Fibroblast of lung (primary cell): ENCODE data around the gene TBC1D22A. TPM values are rescaled to one million over a fixed set of nuclear protein-coding genes. Genes with fewer than 3 reads are reported as not detected.

Experiments used
- DNase-seq, 2 donors: peaks; one replicate each; pipeline versions ENCODE4 v3.0.0 to v3.0.0-alpha.2; 2010; ENCODE audit warnings: low read depth in 2 of 2
- H2AFZ ChIP-seq: 2 replicates; pipeline ENCODE4 v1.5.1; 2012; ENCODE audit warnings: low read length, control low read depth, inconsistent platforms
- H3K27ac ChIP-seq: 2 replicates; pipeline ENCODE4 v1.5.1; 2011; ENCODE audit warnings: low read length, control low read depth; ENCODE audit not compliant: insufficient read depth
- H3K27me3 ChIP-seq: 2 replicates; pipeline ENCODE4 v1.5.1; 2011; ENCODE audit warnings: mild to moderate bottlenecking, low read length; ENCODE audit not compliant: control insufficient read depth, insufficient read depth
- H3K36me3 ChIP-seq: 2 replicates; pipeline ENCODE4 v1.5.1; 2011; ENCODE audit warnings: low read length; ENCODE audit not compliant: control insufficient read depth, insufficient read depth
- H3K4me1 ChIP-seq: 2 replicates; pipeline ENCODE4 v1.5.1; 2011; ENCODE audit warnings: low read length; ENCODE audit not compliant: control insufficient read depth, insufficient read depth; ENCODE audit errors: extremely low read depth
- H3K4me2 ChIP-seq: 2 replicates; pipeline ENCODE4 v1.5.1; 2011; ENCODE audit warnings: low read length, control low read depth; ENCODE audit not compliant: insufficient read depth; ENCODE audit errors: extremely low read depth
- H3K4me3 ChIP-seq, 4 experiments: fragments of 200-600 bp in 1 of 4; sonication (generic) in 1 of 4; replicated peaks in 1 of 4; 2 replicates each; pipeline ENCODE4 v1.5.1; 2011 to 2016; ENCODE audit warnings: low read length in 4 of 4, low read depth in 3 of 4, mild to moderate bottlenecking in 3 of 4, control low read depth in 2 of 4, inconsistent platforms in 1 of 4, mixed read lengths in 1 of 4; ENCODE audit not compliant: insufficient read depth in 1 of 4; ENCODE audit errors: control extremely low read depth in 1 of 4
- H3K79me2 ChIP-seq: 2 replicates; pipeline ENCODE4 v1.5.1; 2012; ENCODE audit warnings: mild to moderate bottlenecking, low read length, inconsistent platforms; ENCODE audit not compliant: control insufficient read depth, insufficient read depth
- H3K9ac ChIP-seq: 2 replicates; pipeline ENCODE4 v1.5.1; 2011; ENCODE audit warnings: mild to moderate bottlenecking, low read length, control low read depth; ENCODE audit not compliant: insufficient read depth
- H3K9me3 ChIP-seq: 2 replicates; pipeline ENCODE4 v1.5.1; 2012; ENCODE audit warnings: low read depth, low read length; ENCODE audit not compliant: control insufficient read depth, insufficient read depth
- H4K20me1 ChIP-seq: 2 replicates; pipeline ENCODE4 v1.5.1; 2011; ENCODE audit warnings: low read length; ENCODE audit not compliant: control insufficient read depth, insufficient read depth; ENCODE audit errors: extremely low read depth
- CTCF ChIP-seq, 2 donors: IDR thresholded peaks in 1 of 2; conservative IDR thresholded peaks in 1 of 2; 1 replicate in 1 of 2; 2 replicates in 1 of 2; pipeline ENCODE4 v1.5.1; 2011 to 2012; ENCODE audit warnings: low read length in 2 of 2, control low read depth in 1 of 2, inconsistent platforms in 1 of 2, low read depth in 1 of 2, mild to moderate bottlenecking in 1 of 2
- EZH2 ChIP-seq: IDR thresholded peaks from 2 replicates; pipeline ENCODE4 v1.5.1; 2012; ENCODE audit warnings: low read length, control low read depth, mild to moderate bottlenecking; ENCODE audit errors: missing control alignments
- polyA plus RNA-seq, 2 donors: library from polyadenylated mRNA; depleted of rRNA in 1 of 2; stranded (reverse) in 1 of 2; unstranded in 1 of 2; fragments of >200 nt; gene quantifications; 2 replicates each; pipeline ENCODE4 v1.2.1, GENCODE V29; 2011 to 2012; ENCODE audit warnings: missing spikeins in 1 of 2
- total RNA-seq: library from RNA; depleted of rRNA; stranded (reverse); fragments of >200 nt; gene quantifications from 2 replicates; pipeline ENCODE4 v1.2.1, GENCODE V29; 2014

Gene TBC1D22A
- total and polyA plus RNA-seq, 2 donors (not counting 1 experiment from before 2014, with no cell fraction given) = 11.6 to 17.6 TPM

- no peak overlapping the region for H3K4me2 ChIP-seq
- no peaks in the 10 kb centered on the region for H3K9me3 ChIP-seq
These were observed 131.0 kb downstream of the TBC1D22A start for GRCh38 chr22:46893281-46894020.

GRCh38 chr22:46894081-46894671 lies 131.7 kb downstream of the TBC1D22A start:
- TF ChIP-seq EZH2 = no peak
- no peak for TF ChIP-seq CTCF (conservative IDR thresholded peaks at IDR 0.05 in 1 of 2, IDR thresholded peaks at IDR 0.05 in 1 of 2; ENCODE audit: low read depth in 1 of 2, low read length in 2 of 2)
- Histone ChIP-seq H3K4me1 (peaks cover 4% of the 10 kb centered on the region), H3K9me3 (no peaks in the 10 kb centered on the region), H2AFZ (no peak overlapping the region), H3K4me2 (no peak overlapping the region), H3K9ac (no peak overlapping the region), H4K20me1 (no peaks in the 10 kb centered on the region), H3K36me3 (peaks cover 2% of the 10 kb centered on the region), H3K27me3 (no peaks in the 10 kb centered on the region), H3K79me2 (no peaks in the 10 kb centered on the region), H3K4me3 (no peak overlapping the region), H3K27ac (no peak overlapping the region)
- DNase-seq = peak in 1 of 2 donors; percentile 24

More at GRCh38 chr22:46893281-46894020, 131.0 kb downstream of the TBC1D22A start:
- no peak overlapping the region for H2AFZ ChIP-seq
- H3K79me2 ChIP-seq = no peaks in the 10 kb centered on the region
- no peaks in the 10 kb centered on the region for H4K20me1 ChIP-seq
- no peak for DNase-seq
- no peaks in the 10 kb centered on the region for H3K27me3 ChIP-seq
- peaks cover 4% of the 10 kb centered on the region for H3K4me1 ChIP-seq
- no peak overlapping the region for H3K9ac ChIP-seq
- H3K4me3 ChIP-seq = no peak overlapping the region
- no peak overlapping the region for H3K27ac ChIP-seq
- peaks cover 2% of the 10 kb centered on the region for H3K36me3 ChIP-seq
- TF ChIP-seq CTCF (conservative IDR thresholded peaks at IDR 0.05 in 1 of 2, IDR thresholded peaks at IDR 0.05 in 1 of 2; ENCODE audit: low read depth in 1 of 2, low read length in 2 of 2) (no peak), EZH2 (no peak)

GRCh38 chr22:46894851-46895640 lies 132.6 kb downstream of the TBC1D22A start:
- H3K9ac ChIP-seq = no peak overlapping the region

More at GRCh38 chr22:46894851-46895640, 132.6 kb downstream of the TBC1D22A start:
- Histone ChIP-seq H3K4me2 (no peak overlapping the region), H3K36me3 (peaks cover 2% of the 10 kb centered on the region), H3K4me3 (no peak overlapping the region), H3K27ac (no peak overlapping the region), H2AFZ (no peak overlapping the region), H3K79me2 (no peaks in the 10 kb centered on the region), H3K27me3 (no peaks in the 10 kb centered on the region), H4K20me1 (no peaks in the 10 kb centered on the region), H3K9me3 (no peaks in the 10 kb centered on the region), H3K4me1 (peaks cover 4% of the 10 kb centered on the region)
- no peak for TF ChIP-seq CTCF (conservative IDR thresholded peaks at IDR 0.05 in 1 of 2, IDR thresholded peaks at IDR 0.05 in 1 of 2; ENCODE audit: low read depth in 1 of 2, low read length in 2 of 2)
- TF ChIP-seq EZH2 = no peak
- DNase-seq = no peak
